SH-SY5Y (cell line): ENCODE results near the gene AMIGO1.

Experiments
- GATA2 ChIP-seq: IDR thresholded peaks from 2 replicates; pipeline ENCODE4 v1.6.1; 2011; ENCODE audit warnings: mild to moderate bottlenecking, low read depth, low read length
- GATA3 ChIP-seq: IDR thresholded peaks from 2 replicates; pipeline ENCODE4 v1.6.1; 2011; ENCODE audit warnings: low read depth, mild to moderate bottlenecking, low read length, moderate library complexity

DNA sequence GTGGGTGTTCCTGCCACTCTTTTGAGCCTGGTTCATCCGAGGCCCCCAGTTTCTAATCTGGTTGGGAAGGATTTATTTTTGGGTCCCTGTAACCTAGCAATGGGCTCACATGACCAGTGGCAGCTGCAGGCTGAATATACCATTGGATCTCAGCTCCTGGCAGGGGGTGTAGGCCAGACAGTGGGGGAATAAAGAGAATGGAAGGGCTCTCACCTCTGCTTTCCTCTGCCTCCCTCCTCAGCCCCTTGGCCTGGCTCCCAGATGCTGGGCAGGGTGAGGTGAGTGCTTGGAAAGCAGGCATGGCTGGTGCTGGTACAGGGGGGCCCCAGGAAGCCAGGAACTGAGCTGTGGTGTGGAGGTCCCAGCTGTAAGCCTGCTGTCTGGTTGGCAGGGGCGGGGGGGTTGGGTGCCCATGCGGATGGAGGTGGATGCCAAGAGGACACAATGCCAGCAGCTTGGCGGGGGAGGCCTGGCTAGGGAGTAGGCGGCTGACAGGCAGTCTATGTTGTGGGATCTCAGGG is 26.5 kb upstream of the AMIGO1 start:
- TF ChIP-seq GATA2 (no peak), GATA3 (no peak)
